ENCODE measurements around the gene PPM1E.
A peak's percentile ranks its signal among the peaks of the same experiment; 100 is the strongest.

PPM1E gene

GRCh38 chr17:58985367-58985766 lies 229.7 kb downstream of the PPM1E start:
- TF ChIP-seq, protein P1, sequence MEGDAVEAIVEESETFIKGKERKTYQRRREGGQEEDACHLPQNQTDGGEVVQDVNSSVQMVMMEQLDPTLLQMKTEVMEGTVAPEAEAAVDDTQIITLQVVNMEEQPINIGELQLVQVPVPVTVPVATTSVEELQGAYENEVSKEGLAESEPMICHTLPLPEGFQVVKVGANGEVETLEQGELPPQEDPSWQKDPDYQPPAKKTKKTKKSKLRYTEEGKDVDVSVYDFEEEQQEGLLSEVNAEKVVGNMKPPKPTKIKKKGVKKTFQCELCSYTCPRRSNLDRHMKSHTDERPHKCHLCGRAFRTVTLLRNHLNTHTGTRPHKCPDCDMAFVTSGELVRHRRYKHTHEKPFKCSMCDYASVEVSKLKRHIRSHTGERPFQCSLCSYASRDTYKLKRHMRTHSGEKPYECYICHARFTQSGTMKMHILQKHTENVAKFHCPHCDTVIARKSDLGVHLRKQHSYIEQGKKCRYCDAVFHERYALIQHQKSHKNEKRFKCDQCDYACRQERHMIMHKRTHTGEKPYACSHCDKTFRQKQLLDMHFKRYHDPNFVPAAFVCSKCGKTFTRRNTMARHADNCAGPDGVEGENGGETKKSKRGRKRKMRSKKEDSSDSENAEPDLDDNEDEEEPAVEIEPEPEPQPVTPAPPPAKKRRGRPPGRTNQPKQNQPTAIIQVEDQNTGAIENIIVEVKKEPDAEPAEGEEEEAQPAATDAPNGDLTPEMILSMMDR (IDR thresholded peaks at IDR 0.05; ENCODE audit: low read depth, low read length), result no peak
- no peak overlapping the region for H3K4me3 ChIP-seq (replicated peaks in 1 of 2; ENCODE audit: low read depth in 2 of 2, low read length in 2 of 2)
- no peak for DNase-seq (ENCODE audit: low read depth in 2 of 2)

DNA sequence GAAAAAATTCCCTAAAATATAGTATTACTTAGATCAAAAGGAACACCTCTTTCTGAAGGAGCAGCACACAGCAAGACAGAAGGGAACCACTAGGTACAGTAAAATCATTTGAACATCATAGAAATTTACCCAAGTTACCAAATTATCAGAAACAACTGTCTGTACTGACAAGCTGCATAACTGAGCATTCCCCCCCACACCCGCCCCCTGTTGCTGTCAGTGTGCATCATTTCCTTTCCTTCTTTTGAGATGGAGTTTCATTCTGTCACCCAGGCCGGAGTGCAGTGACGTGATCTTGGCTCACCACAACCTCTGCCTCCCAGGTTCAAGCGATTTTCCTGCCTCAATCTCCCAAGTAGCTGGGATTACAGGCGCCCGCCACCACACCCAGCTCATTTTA lies 230.3 kb downstream of the PPM1E start:
- TF ChIP-seq, protein P1 (IDR thresholded peaks at IDR 0.05; ENCODE audit: low read depth, low read length), result no peak
- no peak overlapping the region for H3K4me3 ChIP-seq (replicated peaks in 1 of 2; ENCODE audit: low read depth in 2 of 2, low read length in 2 of 2)
- peak in 1 of 2 donors; percentile 36 for DNase-seq (ENCODE audit: low read depth in 2 of 2)

GRCh38 chr17:58989629-58990028 lies 234.0 kb downstream of the PPM1E start:
- H3K4me3 ChIP-seq (replicated peaks in 1 of 2; ENCODE audit: low read depth in 2 of 2, low read length in 2 of 2), result no peak overlapping the region
- TF ChIP-seq, protein P1 (IDR thresholded peaks at IDR 0.05; ENCODE audit: low read depth, low read length), result no peak
- DNase-seq (ENCODE audit: low read depth in 2 of 2), result no peak

GRCh38 chr17:58991718-58992331 lies 236.2 kb downstream of the PPM1E start:
- peak; percentile 28 to 69 for DNase-seq (ENCODE audit: low read depth in 2 of 2)
- TF ChIP-seq, protein P1 (IDR thresholded peaks at IDR 0.05; ENCODE audit: low read depth, low read length), result no peak
- no peak overlapping the region for H3K4me3 ChIP-seq (replicated peaks in 1 of 2; ENCODE audit: low read depth in 2 of 2, low read length in 2 of 2)

GRCh38 chr17:58993311-58993710 lies 237.7 kb downstream of the PPM1E start:
- no peak overlapping the region for H3K4me3 ChIP-seq (replicated peaks in 1 of 2; ENCODE audit: low read depth in 2 of 2, low read length in 2 of 2)
- TF ChIP-seq, protein P1 (IDR thresholded peaks at IDR 0.05; ENCODE audit: low read depth, low read length), result no peak
- DNase-seq (ENCODE audit: low read depth in 2 of 2), result no peak

GRCh38 chr17:58995247-58995940 lies 239.7 kb downstream of the PPM1E start:
- no peak overlapping the region for H3K4me3 ChIP-seq (replicated peaks in 1 of 2; ENCODE audit: low read depth in 2 of 2, low read length in 2 of 2)
- DNase-seq (ENCODE audit: low read depth in 2 of 2), result peak; percentile 23 to 52
- TF ChIP-seq, protein P1 (IDR thresholded peaks at IDR 0.05; ENCODE audit: low read depth, low read length), result no peak
